GM21381 (cell line): Measurements from ENCODE around the gene PRLR.
A peak's percentile ranks its signal among the peaks of the same experiment; 100 is the strongest.

Source experiments
- ATAC-seq: cut with Tn5 transposase; IDR thresholded peaks from one replicate; pipeline ENCODE4 v1.9.1; 2021; ENCODE audit warnings: mild to moderate bottlenecking, moderate library complexity; ENCODE audit not compliant: unreplicated experiment

Gene PRLR

GRCh38 chr5:35236770-35237169 is 6.5 kb upstream of the PRLR start:
- no peak for ATAC-seq

- no peak for ATAC-seq
Observed at GRCh38 chr5:35233601-35234000, 3.3 kb upstream of the PRLR start.

GRCh38 chr5:35233121-35233520 is 2.8 kb upstream of the PRLR start:
- no peak for ATAC-seq

- no peak for ATAC-seq
Observed at GRCh38 chr5:35232124-35232523, 1.8 kb upstream of the PRLR start.

GRCh38 chr5:35229076-35230037 is 930 bp downstream of the PRLR start:
- ATAC-seq, result peak; percentile 65

- no peak for ATAC-seq
Observed at GRCh38 chr5:35228310-35228709, 2.0 kb downstream of the PRLR start.

- ATAC-seq, result no peak
Observed at GRCh38 chr5:35227720-35228119, 2.6 kb downstream of the PRLR start.

- no peak for ATAC-seq
Observed at GRCh38 chr5:35223787-35224395, 6.4 kb downstream of the PRLR start.

GRCh38 chr5:35220967-35221366 is 9.3 kb downstream of the PRLR start:
- ATAC-seq, result no peak

- ATAC-seq, result no peak
Observed at GRCh38 chr5:35218981-35219380, 11.3 kb downstream of the PRLR start.

- no peak for ATAC-seq
Observed at GRCh38 chr5:35214051-35214450, 16.2 kb downstream of the PRLR start.

- no peak for ATAC-seq
Observed at GRCh38 chr5:35213608-35214007, 16.7 kb downstream of the PRLR start.

GRCh38 chr5:35212122-35212982 is 17.9 kb downstream of the PRLR start:
- ATAC-seq, result peak; percentile 61

GRCh38 chr5:35209862-35210261 is 20.4 kb downstream of the PRLR start:
- ATAC-seq, result no peak

GRCh38 chr5:35205606-35206005 is 24.7 kb downstream of the PRLR start:
- no peak for ATAC-seq

- ATAC-seq, result no peak
Observed at GRCh38 chr5:35205186-35205585, 25.1 kb downstream of the PRLR start.

- ATAC-seq, result no peak
Observed at GRCh38 chr5:35203403-35203802, 26.9 kb downstream of the PRLR start.

GRCh38 chr5:35202319-35203111 is 27.8 kb downstream of the PRLR start:
- ATAC-seq, result peak; percentile 81

- no peak for ATAC-seq
Observed at GRCh38 chr5:35201291-35201690, 29.0 kb downstream of the PRLR start.

- ATAC-seq, result no peak
Observed at GRCh38 chr5:35199886-35200285, 30.4 kb downstream of the PRLR start.
